Right lobe of liver (tissue), 4 donors: Measurements from ENCODE around the gene LILRB1.

Experiments used
- POLR2A ChIP-seq: fragments of 450-650 bp; IDR thresholded peaks from one replicate; pipeline ENCODE4 v1.6.1; 2017; ENCODE audit warnings: antibody characterized with exemption, mild to moderate bottlenecking
- TF ChIP-seq, protein P1 (sequence below), 4 donors: fragments of 200-600 bp in 3 of 4; fragments of 450-650 bp in 1 of 4; IDR thresholded peaks; one replicate each; pipeline versions ENCODE4 v1.5.1 to v1.8.0; 2016 to 2022; ENCODE audit warnings: antibody characterized with exemption in 4 of 4, mild to moderate bottlenecking in 2 of 4
- donor health status: DM: no; HTN: no; CAD: no.
- donor health status: DM: no; HTN: no; CAD: no.
- donor health status: DM: no; HTN: yes; CAD: no.

- TF ChIP-seq, protein P1, sequence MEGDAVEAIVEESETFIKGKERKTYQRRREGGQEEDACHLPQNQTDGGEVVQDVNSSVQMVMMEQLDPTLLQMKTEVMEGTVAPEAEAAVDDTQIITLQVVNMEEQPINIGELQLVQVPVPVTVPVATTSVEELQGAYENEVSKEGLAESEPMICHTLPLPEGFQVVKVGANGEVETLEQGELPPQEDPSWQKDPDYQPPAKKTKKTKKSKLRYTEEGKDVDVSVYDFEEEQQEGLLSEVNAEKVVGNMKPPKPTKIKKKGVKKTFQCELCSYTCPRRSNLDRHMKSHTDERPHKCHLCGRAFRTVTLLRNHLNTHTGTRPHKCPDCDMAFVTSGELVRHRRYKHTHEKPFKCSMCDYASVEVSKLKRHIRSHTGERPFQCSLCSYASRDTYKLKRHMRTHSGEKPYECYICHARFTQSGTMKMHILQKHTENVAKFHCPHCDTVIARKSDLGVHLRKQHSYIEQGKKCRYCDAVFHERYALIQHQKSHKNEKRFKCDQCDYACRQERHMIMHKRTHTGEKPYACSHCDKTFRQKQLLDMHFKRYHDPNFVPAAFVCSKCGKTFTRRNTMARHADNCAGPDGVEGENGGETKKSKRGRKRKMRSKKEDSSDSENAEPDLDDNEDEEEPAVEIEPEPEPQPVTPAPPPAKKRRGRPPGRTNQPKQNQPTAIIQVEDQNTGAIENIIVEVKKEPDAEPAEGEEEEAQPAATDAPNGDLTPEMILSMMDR (IDR thresholded peaks at IDR 0.05) = no peak
- TF ChIP-seq POLR2A = no peak
Measured at GRCh38 chr19:54620464-54620863, 9.8 kb upstream of the LILRB1 start.
